HG02588 (cell line): Measurements from ENCODE around the gene NR2E1.

Experiments
- ATAC-seq: cut with Tn5 transposase; IDR thresholded peaks from one replicate; pipeline ENCODE4 v1.9.1; 2021; ENCODE audit warnings: mild to moderate bottlenecking, moderate library complexity; ENCODE audit not compliant: unreplicated experiment

The NR2E1 gene

DNA sequence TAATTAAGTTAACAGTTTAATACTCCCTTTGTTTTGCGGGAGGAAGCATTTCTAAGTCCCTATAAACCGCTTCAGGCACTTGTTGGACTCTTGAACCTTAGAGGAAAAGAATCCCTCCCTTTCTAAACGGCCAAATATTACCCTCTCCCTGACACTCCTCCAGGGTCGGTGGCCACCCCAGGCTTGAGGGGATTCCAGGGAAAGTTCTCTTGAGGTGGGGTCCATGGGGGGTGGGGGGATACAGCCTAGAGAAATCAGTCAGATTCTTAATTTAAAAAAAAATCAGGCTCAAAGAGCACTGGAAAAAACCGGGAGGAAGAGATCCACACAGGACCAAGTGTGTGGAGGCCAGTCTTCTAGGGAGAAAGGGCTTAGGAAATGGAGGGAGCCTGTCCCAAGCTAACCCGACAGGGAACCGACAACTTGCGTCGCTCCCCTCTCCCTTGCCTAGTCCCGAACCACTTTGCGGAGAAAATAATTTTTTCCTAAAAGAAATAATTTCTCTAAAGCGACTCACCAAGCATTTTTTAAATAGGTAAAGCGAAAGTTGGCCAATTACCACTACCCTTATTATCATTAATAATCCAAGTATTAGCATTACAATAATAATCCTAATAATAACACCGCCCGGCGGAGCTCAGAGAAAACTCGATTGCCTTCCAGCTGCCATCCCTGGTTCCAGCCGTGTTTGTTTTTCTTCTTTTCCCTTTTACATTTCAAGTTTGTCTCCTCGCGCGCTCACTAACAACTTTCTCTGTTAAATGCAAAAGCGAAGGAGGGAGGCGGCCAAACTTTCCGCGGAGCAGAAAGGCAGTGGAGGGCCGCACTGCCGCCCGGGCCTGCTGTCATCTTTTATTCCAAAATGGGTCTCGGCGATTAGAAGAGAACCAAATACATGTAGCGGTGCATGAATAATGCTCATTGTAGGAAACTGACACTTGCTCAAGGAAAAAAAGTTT, 4.8 kb downstream of the NR2E1 start:
- ATAC-seq = no peak

- no peak for ATAC-seq
These were observed 5.6 kb downstream of the NR2E1 start for GRCh38 chr6:108171291-108171917.

- ATAC-seq = no peak
These were observed 6.2 kb downstream of the NR2E1 start for GRCh38 chr6:108171918-108172516.

GRCh38 chr6:108174371-108175175, 8.8 kb downstream of the NR2E1 start:
- no peak for ATAC-seq

DNA sequence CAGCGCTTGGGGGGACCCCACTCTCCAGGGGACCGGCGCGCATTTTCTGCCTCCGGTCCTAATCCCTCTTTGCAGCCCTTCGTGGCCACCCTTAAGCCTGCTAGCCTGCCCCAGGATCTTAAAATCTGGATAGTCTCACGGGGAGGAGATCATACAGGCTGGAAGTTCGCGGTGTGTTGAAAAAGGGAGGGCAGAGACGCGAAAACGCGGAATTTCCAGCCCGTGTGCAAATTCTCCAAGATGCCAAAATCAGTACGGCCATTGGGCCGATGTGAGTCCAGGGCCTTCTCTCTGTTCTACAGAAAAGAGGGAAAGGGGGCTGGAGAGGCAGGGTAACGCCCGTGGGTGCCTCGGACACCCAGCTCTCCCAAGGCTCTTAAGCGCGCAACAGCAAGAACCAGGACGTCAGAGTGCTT, 9.4 kb downstream of the NR2E1 start:
- ATAC-seq = no peak

DNA sequence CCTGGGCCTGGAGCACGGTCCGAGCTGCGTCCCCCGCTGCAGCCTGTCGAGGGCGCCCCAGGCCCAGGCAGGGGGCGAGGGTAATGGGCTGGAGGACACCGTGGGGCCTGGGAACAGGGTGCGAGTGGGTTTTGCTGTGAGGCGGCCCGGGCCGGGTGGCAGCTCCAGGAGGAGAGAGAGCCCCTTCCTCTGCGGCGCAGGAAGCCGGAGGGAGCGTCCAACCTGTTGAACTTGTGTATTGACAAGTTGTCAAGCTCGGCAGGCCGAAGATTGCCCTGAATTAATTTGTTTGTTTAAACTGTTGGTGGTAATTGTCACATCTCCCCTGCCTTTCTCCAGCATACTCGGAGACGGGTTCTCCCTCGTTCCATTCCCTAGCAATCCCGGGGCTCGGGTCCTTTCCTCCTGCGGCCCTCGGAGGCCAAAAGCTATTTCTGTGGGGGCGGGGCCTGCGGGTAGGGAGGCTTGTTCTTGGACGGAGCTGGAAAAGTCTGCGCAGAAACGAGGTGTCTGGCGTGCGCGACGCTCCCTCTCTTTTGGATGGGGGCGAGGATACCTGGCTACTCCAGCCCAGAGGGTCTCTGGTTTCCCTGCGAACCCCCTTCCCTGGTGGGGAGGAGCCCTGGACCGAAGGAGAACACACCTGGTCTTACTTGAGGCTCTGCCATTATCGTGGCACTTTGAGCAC, 9.9 kb downstream of the NR2E1 start:
- no peak for ATAC-seq

DNA sequence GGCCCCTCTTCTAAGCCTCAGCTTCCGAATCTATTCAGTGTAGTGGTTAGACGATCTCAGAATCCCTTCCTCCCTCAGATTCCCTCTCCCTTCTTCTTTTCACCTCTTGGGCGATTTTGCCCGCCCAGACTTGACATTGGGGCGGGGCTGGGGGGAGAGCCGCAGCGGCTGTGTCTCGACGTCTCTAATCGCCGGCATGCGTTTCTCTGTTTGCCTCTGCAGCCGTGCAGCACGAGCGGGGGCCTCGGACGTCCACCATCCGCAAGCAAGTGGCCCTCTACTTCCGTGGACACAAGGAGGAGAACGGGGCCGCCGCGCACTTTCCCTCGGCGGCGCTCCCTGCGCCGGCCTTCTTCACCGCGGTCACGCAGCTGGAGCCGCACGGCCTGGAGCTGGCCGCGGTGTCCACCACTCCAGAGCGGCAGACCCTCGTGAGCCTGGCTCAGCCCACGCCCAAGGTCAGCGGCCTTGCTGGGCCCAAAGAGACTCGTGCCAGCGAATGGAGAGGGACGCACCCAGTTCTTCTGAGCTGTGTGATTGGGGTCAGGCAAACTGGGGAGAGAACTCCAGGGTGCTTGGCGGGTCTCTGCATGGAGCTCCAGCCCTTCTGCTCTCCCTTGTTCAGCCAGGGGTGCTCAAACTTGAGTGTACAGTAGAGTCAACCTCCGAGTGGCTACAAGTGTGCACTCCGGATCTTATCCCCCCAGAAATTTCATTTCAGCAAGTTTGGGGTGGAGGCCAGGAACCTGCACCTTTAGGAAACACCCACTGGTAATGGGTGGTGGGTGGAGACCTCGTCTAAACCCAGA, 10.7 kb downstream of the NR2E1 start:
- no peak for ATAC-seq

DNA sequence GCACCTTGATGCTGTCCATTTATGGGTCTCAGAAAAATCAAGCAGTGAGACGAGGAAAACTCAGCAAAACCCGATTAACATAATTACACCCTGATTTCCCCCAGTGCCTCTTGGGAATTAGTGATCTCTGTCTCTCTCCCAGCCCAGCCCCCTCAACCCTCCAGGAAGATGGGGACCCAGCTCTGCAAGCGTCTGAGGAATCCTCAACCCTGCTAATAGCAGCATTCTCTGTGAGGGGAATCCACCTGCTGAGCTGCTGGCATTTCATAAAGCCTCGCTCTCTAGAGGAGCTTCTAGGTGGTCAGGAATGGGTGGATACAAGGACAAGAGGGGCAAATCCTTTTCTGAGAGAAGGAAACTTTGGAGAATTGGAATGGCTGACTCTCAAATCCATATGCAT, 13.9 kb downstream of the NR2E1 start:
- no peak for ATAC-seq

DNA sequence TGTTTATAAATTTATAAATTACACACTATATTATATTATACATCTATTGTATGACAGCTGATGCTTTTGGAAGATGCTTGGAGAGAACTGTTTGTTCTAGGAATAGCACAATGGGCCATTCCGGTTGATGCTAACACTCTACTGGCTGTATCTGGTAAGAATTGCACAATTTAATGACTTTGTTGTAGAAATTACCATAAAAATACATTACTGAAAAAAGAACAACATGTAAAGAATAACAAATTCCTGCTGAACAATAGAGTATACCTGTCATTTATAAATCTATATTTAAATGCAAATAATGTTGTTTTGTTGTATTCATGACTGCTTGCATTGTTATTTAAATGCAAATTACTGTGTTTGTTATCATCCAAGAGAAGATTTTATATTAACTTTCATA, 14.4 kb downstream of the NR2E1 start:
- no peak for ATAC-seq

GRCh38 chr6:108180776-108181175, 15.0 kb downstream of the NR2E1 start:
- ATAC-seq = no peak

- ATAC-seq = no peak
These were observed 20.4 kb downstream of the NR2E1 start for GRCh38 chr6:108186226-108186625.

GRCh38 chr6:108187519-108187918, 21.7 kb downstream of the NR2E1 start:
- ATAC-seq = no peak

DNA sequence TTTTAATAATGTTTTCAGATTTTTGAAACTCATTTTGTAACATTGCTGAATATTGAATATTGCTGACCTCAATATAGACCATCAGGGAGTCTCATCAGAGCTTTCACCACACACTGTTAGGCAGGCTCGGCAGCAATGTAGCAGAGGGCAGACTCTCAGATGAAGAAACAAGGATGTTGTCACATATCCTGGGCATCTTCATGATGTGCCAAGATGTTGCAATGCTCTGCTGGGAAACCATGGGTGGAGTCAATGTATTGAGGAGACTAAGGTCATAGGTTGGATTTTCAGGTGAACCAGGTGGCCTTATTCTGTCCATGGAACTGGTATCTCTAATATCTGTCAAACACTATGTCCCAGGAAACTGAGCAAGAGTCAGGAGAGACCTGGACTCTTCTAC, 27.3 kb downstream of the NR2E1 start:
- no peak for ATAC-seq

GRCh38 chr6:108193835-108194234, 28.0 kb downstream of the NR2E1 start:
- ATAC-seq = no peak

DNA sequence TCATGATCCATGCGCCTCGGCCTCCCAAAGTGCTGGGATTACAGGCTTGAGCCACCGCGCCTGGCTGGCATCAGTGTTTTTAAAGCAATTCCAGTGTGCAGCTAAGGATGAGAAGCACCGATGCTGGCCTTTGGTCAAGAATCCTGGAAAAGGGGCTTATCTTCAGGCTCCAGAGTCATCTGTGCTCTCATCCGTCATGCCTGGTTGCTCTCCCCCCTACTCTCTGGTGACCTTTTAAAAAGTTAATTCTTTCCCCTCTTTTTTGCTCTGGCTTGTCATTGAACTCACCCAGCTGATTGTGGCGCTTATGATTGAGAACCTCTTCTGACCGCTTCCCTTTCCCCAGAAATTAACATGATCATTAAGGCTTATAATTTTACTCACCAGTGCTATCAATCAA, 28.7 kb downstream of the NR2E1 start:
- no peak for ATAC-seq

GRCh38 chr6:108195209-108195608, 29.4 kb downstream of the NR2E1 start:
- no peak for ATAC-seq

- ATAC-seq = no peak
These were observed 33.1 kb downstream of the NR2E1 start for GRCh38 chr6:108198761-108199498.

DNA sequence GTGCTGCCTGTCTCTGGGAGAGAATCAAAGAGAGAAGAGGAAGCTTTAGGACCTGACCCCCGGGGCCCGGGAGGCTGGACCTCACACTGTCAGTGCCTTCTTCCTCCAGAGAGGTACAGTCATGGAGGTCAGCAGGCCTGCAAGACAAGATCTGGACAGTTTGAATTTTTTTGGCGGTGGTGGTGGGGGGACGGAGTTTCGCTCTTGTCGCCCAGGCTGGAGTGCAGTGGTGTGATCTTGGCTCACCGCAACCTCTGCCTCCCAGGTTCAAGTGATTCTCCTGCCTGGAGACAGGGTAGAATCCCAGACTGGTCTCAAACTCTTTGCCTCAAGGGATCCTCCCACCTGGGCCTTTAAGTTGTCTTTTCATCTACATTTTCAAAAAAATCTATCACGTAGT, 34.4 kb downstream of the NR2E1 start:
- ATAC-seq = no peak

GRCh38 chr6:108200631-108201030, 34.8 kb downstream of the NR2E1 start:
- ATAC-seq = no peak
